K562 (cell line): ENCODE results near the gene PSMG3. TPM values are rescaled to one million over a fixed set of nuclear protein-coding genes. Genes with fewer than 3 reads are reported as not detected.
A peak's percentile ranks its signal among the peaks of the same experiment; 100 is the strongest.

ENCODE experiments used
- ATAC-seq: fragments of 200-7000 bp; cut with Tn5 transposase; 3 replicates; pipeline ENCODE4 v1.9.1; 2020; ENCODE audit warnings: moderate library complexity
- BruUV-seq: library from RNA; stranded (reverse); fragments of 400-500 nt; replicated peaks from 2 replicates; lab custom pipeline; 2021; lab: Mats Ljungman, UMichigan
- CTCF ChIA-PET: fragments of 300-600 bp; formaldehyde crosslinking; extraction: SDS; loops from one replicate; lab custom pipeline; 2021; ENCODE audit warnings: low intra/inter-chr PET ratio; lab: Yijun Ruan, JAX
- POLR2A ChIA-PET: fragments of 300-600, 350-650 bp; sonication (Branson Sonifier 250); formaldehyde crosslinking; extraction: SDS; loops from one replicate; lab custom pipeline; 2021; ENCODE audit warnings: antibody characterized with exemption, inconsistent platforms; lab: Yijun Ruan, JAX
- DNase-seq, 4 experiments: peaks; one replicate each; pipeline versions ENCODE4 v3.0.0 to v3.0.0-alpha.2; 2011 to 2018; ENCODE audit warnings: low spot score in 3 of 4, mixed read lengths in 3 of 4; ENCODE audit errors: extremely low read depth in 1 of 4
- FAIRE-seq: peaks from 2 replicates; lab custom pipeline; 2011; peaks lifted over from hg19 to GRCh38; lab: Jason Lieb, UNC
- H2AFZ ChIP-seq: 2 replicates; pipeline ENCODE4 v1.6.0; 2011; ENCODE audit warnings: low read depth, low read length, control low read depth, inconsistent platforms
- H3K27ac ChIP-seq: fragments of 200-600 bp; 3 replicates; pipeline ENCODE4 v1.8.0; 2011; ENCODE audit warnings: low read depth, mild to moderate bottlenecking, control low read depth, inconsistent platforms, low read length, moderate library complexity, mixed read lengths; ENCODE audit errors: extremely low read depth
- H3K27me3 ChIP-seq, 2 experiments: fragments of 300-600 bp in 1 of 2; 2 replicates in 1 of 2; 3 replicates in 1 of 2; pipeline versions ENCODE4 v1.6.0 to v1.8.0; 2011; ENCODE audit warnings: inconsistent platforms in 2 of 2, low read length in 2 of 2, mild to moderate bottlenecking in 1 of 2, mixed read lengths in 1 of 2, moderate library complexity in 1 of 2; ENCODE audit not compliant: control insufficient read depth in 2 of 2, insufficient read depth in 2 of 2
- H3K36me3 ChIP-seq: fragments of 300-600 bp; 3 replicates; pipeline ENCODE4 v1.8.0; 2011; ENCODE audit warnings: mild to moderate bottlenecking, low read length, inconsistent platforms; ENCODE audit not compliant: control insufficient read depth, insufficient read depth
- H3K4me1 ChIP-seq, 2 experiments: fragments of 200-600 bp in 1 of 2; replicated peaks in 1 of 2; 2 replicates in 1 of 2; 3 replicates in 1 of 2; pipeline versions ENCODE4 v1.5.1 to v1.8.0; 2011; ENCODE audit warnings: inconsistent platforms in 2 of 2, low read length in 2 of 2, mild to moderate bottlenecking in 1 of 2, mixed read lengths in 1 of 2, moderate library complexity in 1 of 2; ENCODE audit not compliant: control insufficient read depth in 2 of 2, insufficient read depth in 2 of 2
- H3K4me2 ChIP-seq: 2 replicates; pipeline ENCODE4 v1.6.1; 2011; ENCODE audit warnings: low read length, control low read depth, inconsistent platforms, mixed read lengths; ENCODE audit not compliant: insufficient read depth
- H3K4me3 ChIP-seq: fragments of 200-600 bp; sonication (generic), shearing (Covaris generic); 2 replicates; pipeline ENCODE4 v1.5.1; 2016; ENCODE audit warnings: control low read depth, inconsistent platforms
- H3K79me2 ChIP-seq: fragments of 200-600 bp; 3 replicates; pipeline ENCODE4 v1.8.0; 2011; ENCODE audit warnings: low read length, inconsistent platforms; ENCODE audit not compliant: control insufficient read depth, insufficient read depth
- H3K9ac ChIP-seq, 2 experiments: 2 replicates each; pipeline versions ENCODE4 v1.6.0 to v1.6.1; 2011; ENCODE audit warnings: low read depth in 2 of 2, low read length in 2 of 2, control low read depth in 1 of 2, inconsistent platforms in 1 of 2, mild to moderate bottlenecking in 1 of 2, mixed read lengths in 1 of 2; ENCODE audit not compliant: insufficient read depth in 1 of 2
- H3K9me1 ChIP-seq: one replicate; pipeline ENCODE4 v1.6.0; 2011; ENCODE audit warnings: inconsistent platforms, mild to moderate bottlenecking, low read length, moderate library complexity; ENCODE audit not compliant: control insufficient read depth, insufficient read depth
- H3K9me3 ChIP-seq: replicated peaks from 2 replicates; pipeline ENCODE4 v1.5.1; 2011; ENCODE audit warnings: low read depth, low read length, inconsistent platforms; ENCODE audit not compliant: control insufficient read depth, insufficient read depth
- H4K20me1 ChIP-seq: replicated peaks from 2 replicates; pipeline ENCODE4 v1.6.1; 2011; ENCODE audit warnings: low read length, inconsistent platforms, mixed read lengths; ENCODE audit not compliant: control insufficient read depth, insufficient read depth
- ARID1B ChIP-seq: fragments of 450-650 bp; IDR thresholded peaks from 2 replicates; pipeline ENCODE4 v1.6.1; 2016; ENCODE audit warnings: antibody characterized with exemption, mild to moderate bottlenecking, inconsistent platforms
- BRD4 ChIP-seq: fragments of 200-600 bp; sonication (generic); IDR thresholded peaks from 2 replicates; pipeline ENCODE4 v1.6.1; 2017; ENCODE audit warnings: inconsistent platforms
- NCOA4 ChIP-seq: fragments of 450-650 bp; IDR thresholded peaks from 2 replicates; pipeline ENCODE4 v1.6.1; 2018; ENCODE audit warnings: mild to moderate bottlenecking; ENCODE audit not compliant: partially characterized antibody
- NR2C2 ChIP-seq, 2 experiments: fragments of 200-800 bp in 1 of 2; sonication (Bioruptor generic) in 1 of 2; sonication (generic) in 1 of 2; formaldehyde crosslinking in 1 of 2; IDR thresholded peaks; 2 replicates each; pipeline versions ENCODE4 v1.6.1 to v1.8.0; 2016 to 2022; ENCODE audit warnings: mild to moderate bottlenecking in 1 of 2, missing compliant biosample characterization in 1 of 2, missing genetic modification characterization in 1 of 2, missing genetic modification reagents in 1 of 2
- RBM34 ChIP-seq: fragments of 200-400 bp; formaldehyde crosslinking; IDR thresholded peaks from 2 replicates; pipeline ENCODE4 v1.6.1; 2018; ENCODE audit warnings: low read length, borderline replicate concordance; ENCODE audit not compliant: insufficient read depth
- ZNF124 ChIP-seq: sonication (generic); formaldehyde crosslinking; IDR thresholded peaks from 2 replicates; pipeline ENCODE4 v1.8.1; 2022; ENCODE audit warnings: missing genetic modification reagents
- WGBS: fragments of 100-300 bp; shearing (Covaris generic); methylation state at CpG from one replicate; pipeline ENCODE4 v1.1.6; 2016; ENCODE audit warnings: low coverage, mixed read lengths; ENCODE audit not compliant: insufficient coverage; ENCODE audit errors: missing lambda C conversion rate; 5-methylcytosine and 5-hydroxymethylcytosine counted together
- in situ Hi-C: fragments of 300-500 bp; cut with MboI; formaldehyde crosslinking; loops from 4 replicates; pipeline ENCODE4 v1.15.0; 2018; ENCODE audit warnings: inconsistent platforms, mixed read lengths
- intact Hi-C: fragments of 100-400 bp; cut with micrococcal nuclease; formaldehyde crosslinking; loops from 2 replicates; pipeline ENCODE4 v1.14.2; 2022
- polyA plus RNA-seq, 8 experiments: library from polyadenylated mRNA; depleted of rRNA in 4 of 8; stranded (reverse) in 5 of 8; unstranded in 3 of 8; fragments of >200 nt; fragmentation: Nextera tagmentation in 2 of 8; fragmentation: Illumina TruSeq in 1 of 8; extraction: Ambion mirVana in 2 of 8; extraction: Trizol in 1 of 8; gene quantifications; 2 replicates each; pipeline versions ENCODE4 v1.2.1 to v1.2.3, GENCODE V29; 2011 to 2014; ENCODE audit warnings: inconsistent platforms in 1 of 8, missing spikeins in 1 of 8
- total RNA-seq, 7 experiments: library from RNA; depleted of rRNA in 6 of 7; stranded (reverse); fragments of >200 nt in 6 of 7; fragmentation: Illumina TruSeq in 2 of 7; extraction: Trizol in 2 of 7; gene quantifications; 2 replicates each; pipeline versions ENCODE4 v1.2.1 to v1.2.3, GENCODE V29; 2011 to 2021; ENCODE audit warnings: low replicate concordance in 1 of 7
- TF ChIP-seq, protein P1 (sequence below): fragments of 450-650 bp; formaldehyde crosslinking; IDR thresholded peaks from 2 replicates; pipeline ENCODE4 v1.4.0; 2020; ENCODE audit warnings: mild to moderate bottlenecking
- TF ChIP-seq, protein P2 (sequence below): fragments of 250-450 bp; sonication (Bioruptor Pico); IDR thresholded peaks from 2 replicates; pipeline ENCODE4 v1.5.0; 2020; ENCODE audit warnings: mild to moderate bottlenecking, borderline replicate concordance
- TF ChIP-seq, protein P3 (sequence below): fragments of 200-400 bp; formaldehyde crosslinking; IDR thresholded peaks from 2 replicates; pipeline ENCODE4 v1.6.1; 2017; ENCODE audit warnings: mild to moderate bottlenecking, low read depth, low read length, moderate library complexity
- TF ChIP-seq, protein P4 (sequence below): fragments of 450-650 bp; formaldehyde crosslinking; IDR thresholded peaks from 2 replicates; pipeline ENCODE4 v1.4.0; 2022; ENCODE audit warnings: missing genetic modification characterization

The PSMG3 gene
- total and polyA plus RNA-seq, 9 of the 15 experiments (the other 6 are each of a cell fraction or from before 2014, with no cell fraction given), result 34.8 to 122 (median 80.1) TPM

DNA sequence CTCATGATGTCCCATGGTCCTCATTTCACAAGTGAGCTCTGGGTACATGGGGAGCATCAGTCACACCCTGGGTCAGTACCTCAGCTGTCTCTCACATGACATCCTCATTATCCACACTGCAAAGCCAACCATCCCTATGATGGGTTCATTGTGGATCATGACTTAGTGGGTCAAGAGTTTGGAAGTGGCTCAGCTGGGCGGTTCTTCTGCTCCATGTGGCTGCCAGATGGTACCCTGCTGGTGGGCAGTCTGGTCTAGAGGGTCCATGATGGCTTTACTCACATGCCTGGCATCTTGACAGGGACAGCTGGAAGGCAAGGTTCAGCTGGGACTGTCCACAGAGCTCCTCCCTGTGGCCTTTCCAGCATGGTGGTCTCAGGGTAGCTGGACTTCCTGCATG, 19.1 kb upstream of the PSMG3 start:
- whole genome bisulfite sequencing, result 0% methylated on average over 1 of the region's 1 CpG
- no TSS peak for BruUV-seq
- TF ChIP-seq BRD4 (no peak), NCOA4 (no peak), ZNF124 (CRISPR knock-in tag) (no peak), RBM34 (no peak), NR2C2 (CRISPR knock-in tag; IDR thresholded peaks at IDR 0.05) (no peak), NR2C2 (tag; IDR thresholded peaks at IDR 0.05) (no peak), ARID1B (no peak)
- TF ChIP-seq, protein P1, sequence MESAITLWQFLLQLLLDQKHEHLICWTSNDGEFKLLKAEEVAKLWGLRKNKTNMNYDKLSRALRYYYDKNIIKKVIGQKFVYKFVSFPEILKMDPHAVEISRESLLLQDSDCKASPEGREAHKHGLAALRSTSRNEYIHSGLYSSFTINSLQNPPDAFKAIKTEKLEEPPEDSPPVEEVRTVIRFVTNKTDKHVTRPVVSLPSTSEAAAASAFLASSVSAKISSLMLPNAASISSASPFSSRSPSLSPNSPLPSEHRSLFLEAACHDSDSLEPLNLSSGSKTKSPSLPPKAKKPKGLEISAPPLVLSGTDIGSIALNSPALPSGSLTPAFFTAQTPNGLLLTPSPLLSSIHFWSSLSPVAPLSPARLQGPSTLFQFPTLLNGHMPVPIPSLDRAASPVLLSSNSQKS (CRISPR knock-in tag), result no peak
- TF ChIP-seq, protein P2, sequence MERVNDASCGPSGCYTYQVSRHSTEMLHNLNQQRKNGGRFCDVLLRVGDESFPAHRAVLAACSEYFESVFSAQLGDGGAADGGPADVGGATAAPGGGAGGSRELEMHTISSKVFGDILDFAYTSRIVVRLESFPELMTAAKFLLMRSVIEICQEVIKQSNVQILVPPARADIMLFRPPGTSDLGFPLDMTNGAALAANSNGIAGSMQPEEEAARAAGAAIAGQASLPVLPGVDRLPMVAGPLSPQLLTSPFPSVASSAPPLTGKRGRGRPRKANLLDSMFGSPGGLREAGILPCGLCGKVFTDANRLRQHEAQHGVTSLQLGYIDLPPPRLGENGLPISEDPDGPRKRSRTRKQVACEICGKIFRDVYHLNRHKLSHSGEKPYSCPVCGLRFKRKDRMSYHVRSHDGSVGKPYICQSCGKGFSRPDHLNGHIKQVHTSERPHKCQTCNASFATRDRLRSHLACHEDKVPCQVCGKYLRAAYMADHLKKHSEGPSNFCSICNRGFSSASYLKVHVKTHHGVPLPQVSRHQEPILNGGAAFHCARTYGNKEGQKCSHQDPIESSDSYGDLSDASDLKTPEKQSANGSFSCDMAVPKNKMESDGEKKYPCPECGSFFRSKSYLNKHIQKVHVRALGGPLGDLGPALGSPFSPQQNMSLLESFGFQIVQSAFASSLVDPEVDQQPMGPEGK (CRISPR knock-in tag), result no peak
- TF ChIP-seq, protein P3, sequence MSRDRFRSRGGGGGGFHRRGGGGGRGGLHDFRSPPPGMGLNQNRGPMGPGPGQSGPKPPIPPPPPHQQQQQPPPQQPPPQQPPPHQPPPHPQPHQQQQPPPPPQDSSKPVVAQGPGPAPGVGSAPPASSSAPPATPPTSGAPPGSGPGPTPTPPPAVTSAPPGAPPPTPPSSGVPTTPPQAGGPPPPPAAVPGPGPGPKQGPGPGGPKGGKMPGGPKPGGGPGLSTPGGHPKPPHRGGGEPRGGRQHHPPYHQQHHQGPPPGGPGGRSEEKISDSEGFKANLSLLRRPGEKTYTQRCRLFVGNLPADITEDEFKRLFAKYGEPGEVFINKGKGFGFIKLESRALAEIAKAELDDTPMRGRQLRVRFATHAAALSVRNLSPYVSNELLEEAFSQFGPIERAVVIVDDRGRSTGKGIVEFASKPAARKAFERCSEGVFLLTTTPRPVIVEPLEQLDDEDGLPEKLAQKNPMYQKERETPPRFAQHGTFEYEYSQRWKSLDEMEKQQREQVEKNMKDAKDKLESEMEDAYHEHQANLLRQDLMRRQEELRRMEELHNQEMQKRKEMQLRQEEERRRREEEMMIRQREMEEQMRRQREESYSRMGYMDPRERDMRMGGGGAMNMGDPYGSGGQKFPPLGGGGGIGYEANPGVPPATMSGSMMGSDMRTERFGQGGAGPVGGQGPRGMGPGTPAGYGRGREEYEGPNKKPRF, result no peak
- TF ChIP-seq, protein P4, sequence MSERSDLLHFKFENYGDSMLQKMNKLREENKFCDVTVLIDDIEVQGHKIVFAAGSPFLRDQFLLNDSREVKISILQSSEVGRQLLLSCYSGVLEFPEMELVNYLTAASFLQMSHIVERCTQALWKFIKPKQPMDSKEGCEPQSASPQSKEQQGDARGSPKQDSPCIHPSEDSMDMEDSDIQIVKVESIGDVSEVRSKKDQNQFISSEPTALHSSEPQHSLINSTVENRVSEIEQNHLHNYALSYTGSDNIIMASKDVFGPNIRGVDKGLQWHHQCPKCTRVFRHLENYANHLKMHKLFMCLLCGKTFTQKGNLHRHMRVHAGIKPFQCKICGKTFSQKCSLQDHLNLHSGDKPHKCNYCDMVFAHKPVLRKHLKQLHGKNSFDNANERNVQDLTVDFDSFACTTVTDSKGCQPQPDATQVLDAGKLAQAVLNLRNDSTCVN, result no peak
- in situ Hi-C loops, result loop anchor here (10.0 kb wide), 1 partner anchor 616 kb away; no protein-coding TSS in a partner anchor
- Histone ChIP-seq H4K20me1 (peaks cover 12% of the 10 kb centered on the region; the same call in 1 of the 2 replicates), H3K36me3 (no peaks in the 10 kb centered on the region), H3K9me3 (no peaks in the 10 kb centered on the region), H3K27ac (no peak overlapping the region), H3K4me1 (peaks cover 0 to 40% of the 10 kb centered on the region in 2 experiments; a peak in 2 of 5 replicates), H3K9me1 (no peaks in the 10 kb centered on the region), H3K27me3 (peaks cover 74 to 91% of the 10 kb centered on the region in 2 experiments), H3K4me3 (no peak overlapping the region), H2AFZ (no peak overlapping the region), H3K4me2 (no peak overlapping the region), H3K9ac (no peak overlapping the region), H3K79me2 (no peaks in the 10 kb centered on the region)
- FAIRE-seq (peak; percentile 15), ATAC-seq (no peak), DNase-seq (no peak)
- ChIA-PET CTCF (no interaction called here), POLR2A (interaction anchor here (0.6 to 0.8 kb wide), 3 partner anchors 8 to 56 kb away, joined by 3 read pairs; no protein-coding TSS in a partner anchor)
- intact Hi-C loops, result no loop called here
